Mammary epithelial cell (primary cell): Measurements from ENCODE around the gene PAN2.

Experiments
- EZH2 ChIP-seq: IDR thresholded peaks from 2 replicates; pipeline ENCODE4 v1.6.1; 2012; ENCODE audit warnings: low read length, inconsistent platforms, borderline replicate concordance
- TF ChIP-seq, protein P1 (sequence below), 2 donors: IDR thresholded peaks in 1 of 2; conservative IDR thresholded peaks in 1 of 2; 2 replicates each; pipeline ENCODE4 v1.5.1; 2011 to 2012; ENCODE audit warnings: inconsistent platforms in 2 of 2, low read length in 2 of 2, mild to moderate bottlenecking in 2 of 2, control low read depth in 1 of 2, low read depth in 1 of 2; ENCODE audit not compliant: insufficient read depth in 1 of 2; ENCODE audit errors: extremely low read depth in 1 of 2

GRCh38 chr12:56282030-56282429 lies 51.8 kb downstream of the PAN2 start:
- TF ChIP-seq, protein P1, sequence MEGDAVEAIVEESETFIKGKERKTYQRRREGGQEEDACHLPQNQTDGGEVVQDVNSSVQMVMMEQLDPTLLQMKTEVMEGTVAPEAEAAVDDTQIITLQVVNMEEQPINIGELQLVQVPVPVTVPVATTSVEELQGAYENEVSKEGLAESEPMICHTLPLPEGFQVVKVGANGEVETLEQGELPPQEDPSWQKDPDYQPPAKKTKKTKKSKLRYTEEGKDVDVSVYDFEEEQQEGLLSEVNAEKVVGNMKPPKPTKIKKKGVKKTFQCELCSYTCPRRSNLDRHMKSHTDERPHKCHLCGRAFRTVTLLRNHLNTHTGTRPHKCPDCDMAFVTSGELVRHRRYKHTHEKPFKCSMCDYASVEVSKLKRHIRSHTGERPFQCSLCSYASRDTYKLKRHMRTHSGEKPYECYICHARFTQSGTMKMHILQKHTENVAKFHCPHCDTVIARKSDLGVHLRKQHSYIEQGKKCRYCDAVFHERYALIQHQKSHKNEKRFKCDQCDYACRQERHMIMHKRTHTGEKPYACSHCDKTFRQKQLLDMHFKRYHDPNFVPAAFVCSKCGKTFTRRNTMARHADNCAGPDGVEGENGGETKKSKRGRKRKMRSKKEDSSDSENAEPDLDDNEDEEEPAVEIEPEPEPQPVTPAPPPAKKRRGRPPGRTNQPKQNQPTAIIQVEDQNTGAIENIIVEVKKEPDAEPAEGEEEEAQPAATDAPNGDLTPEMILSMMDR (conservative IDR thresholded peaks at IDR 0.05 in 1 of 2, IDR thresholded peaks at IDR 0.05 in 1 of 2; ENCODE audit: extremely low read depth in 1 of 2, insufficient read depth in 1 of 2, low read depth in 1 of 2, low read length in 2 of 2): no peak
- no peak for TF ChIP-seq EZH2
